SIG-M5 (cell line): Measurements from ENCODE around the gene ZNF652.
A peak's percentile ranks its signal among the peaks of the same experiment; 100 is the strongest.

Experiments used
- DNase-seq: peaks from one replicate; lab custom pipeline; 2025; lab: John Stamatoyannopoulos, UW

ZNF652 gene

DNA sequence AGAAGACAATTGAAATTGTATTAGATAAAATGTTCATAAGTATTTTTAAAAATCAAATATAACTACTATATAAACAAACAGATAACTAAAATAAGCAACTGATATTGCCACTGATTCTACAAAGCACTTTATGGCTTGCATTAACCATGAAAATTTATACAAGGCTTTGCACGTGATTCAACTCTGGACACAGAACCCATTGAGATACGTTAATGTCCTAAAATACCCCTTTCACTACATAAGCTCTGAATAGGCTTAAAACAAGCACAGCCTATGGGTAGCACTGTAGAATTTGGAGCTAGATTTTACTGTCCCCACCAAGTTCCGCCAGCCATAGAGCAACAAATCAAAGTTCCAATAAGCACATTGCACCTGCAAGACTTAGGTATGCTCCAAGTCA is 4.5 kb downstream of the ZNF652 start:
- DNase-seq: no peak

DNA sequence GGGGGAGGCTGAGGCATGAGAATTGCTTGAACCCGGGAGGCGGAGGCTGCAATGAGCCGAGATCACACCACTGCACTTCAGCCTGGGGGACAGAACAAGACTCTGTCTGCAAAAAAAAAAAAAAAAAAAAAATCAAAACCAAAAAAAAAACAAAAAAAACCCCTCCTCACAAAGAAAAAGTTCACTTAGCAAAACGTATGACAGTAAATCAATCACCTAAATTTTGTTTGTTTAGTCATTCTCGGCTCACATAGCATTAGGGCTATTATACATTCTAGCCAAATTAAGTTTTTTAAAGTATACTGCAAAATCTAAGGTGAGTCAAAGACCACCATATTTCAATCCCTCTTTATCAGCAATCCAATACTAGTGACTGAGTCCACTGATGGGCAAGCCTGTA is 5.7 kb downstream of the ZNF652 start:
- DNase-seq: no peak

DNA sequence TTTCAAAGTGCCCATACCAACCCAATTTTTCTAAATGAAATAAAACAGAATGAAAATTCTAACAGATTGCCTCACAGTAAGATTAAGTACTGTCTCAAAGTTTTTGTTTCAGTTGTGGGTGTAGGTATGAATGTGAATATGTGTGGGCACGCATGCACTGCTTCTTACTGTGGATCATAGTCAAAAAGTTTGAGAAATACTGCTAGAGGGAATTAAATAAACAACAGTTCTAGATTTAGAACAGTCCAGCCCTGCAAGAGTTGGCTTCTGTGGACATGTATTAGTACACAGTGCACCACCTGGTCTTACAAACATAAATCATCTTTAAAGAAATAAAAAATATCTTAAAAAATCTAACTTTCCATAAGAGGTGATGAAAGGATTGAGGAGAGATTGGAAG is 8.4 kb downstream of the ZNF652 start:
- no peak for DNase-seq

DNA sequence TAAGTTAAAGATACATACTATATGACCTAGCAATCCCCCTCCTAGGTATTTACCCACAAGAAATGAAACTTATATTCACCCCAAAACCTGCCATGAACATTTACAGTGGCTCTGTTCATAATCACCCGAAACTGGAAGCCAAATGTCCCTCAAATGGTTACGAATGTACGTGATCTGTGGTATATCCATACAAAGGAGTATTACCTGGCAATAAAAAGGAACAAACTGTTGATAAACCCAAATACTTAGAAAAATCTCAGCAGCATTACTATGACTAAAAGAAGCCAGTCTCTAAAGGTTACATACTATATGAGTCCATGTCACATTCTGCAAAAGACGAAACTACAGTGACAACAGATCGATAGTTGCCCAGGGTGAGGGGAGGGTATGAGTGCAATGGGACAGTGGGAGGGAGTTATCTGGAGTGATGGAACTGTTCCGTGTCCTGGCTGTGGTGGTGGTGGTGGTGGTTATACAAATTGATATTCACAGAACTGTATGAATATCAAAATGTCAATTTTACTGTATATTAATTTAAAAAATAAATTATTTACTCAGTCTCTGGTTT is 9.4 kb downstream of the ZNF652 start:
- no peak for DNase-seq

DNA sequence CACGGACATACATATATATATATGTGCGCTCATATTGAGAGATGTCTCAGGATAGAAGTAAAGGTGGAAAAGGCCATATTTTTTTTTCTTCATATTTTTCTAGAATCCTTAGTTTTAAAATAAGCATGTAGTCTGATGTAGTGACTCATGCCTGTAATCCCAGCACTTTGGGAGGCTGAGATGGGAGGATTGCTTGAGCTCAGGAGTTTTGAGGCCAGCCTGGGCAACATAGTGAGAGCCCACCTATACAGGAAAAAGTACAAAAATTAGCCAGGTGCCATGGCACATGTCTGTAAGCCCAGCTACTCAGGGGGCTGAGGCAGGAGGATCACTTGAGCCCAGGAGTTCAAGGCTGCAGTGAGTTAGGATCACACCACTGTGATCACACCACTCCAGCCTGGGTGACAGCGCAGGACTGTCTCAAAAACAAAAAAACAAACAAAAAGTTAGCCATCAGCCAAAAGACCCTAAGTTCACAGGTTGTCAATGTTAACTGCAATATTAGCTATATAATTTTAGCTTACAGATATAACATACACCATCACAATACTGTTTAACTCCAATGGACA is 10.4 kb downstream of the ZNF652 start:
- no peak for DNase-seq

DNA sequence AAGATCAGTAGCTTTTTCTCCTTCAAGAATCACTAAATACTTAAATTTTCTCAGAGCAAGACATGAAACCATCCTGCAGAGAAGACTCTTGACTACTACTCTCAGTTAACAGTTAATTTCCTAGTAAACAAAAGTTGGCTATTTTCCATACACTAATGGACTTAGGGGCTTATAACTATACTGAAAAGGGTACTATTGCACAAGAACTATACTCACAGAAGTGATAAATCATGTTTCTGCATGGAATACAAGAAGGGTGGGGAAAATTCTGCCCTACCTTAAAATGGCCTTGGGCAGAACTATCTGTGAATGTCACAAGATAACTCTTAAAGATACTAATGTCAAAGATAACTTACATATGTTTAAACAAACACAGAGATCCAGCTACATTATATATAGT is 12.5 kb downstream of the ZNF652 start:
- no peak for DNase-seq

DNA sequence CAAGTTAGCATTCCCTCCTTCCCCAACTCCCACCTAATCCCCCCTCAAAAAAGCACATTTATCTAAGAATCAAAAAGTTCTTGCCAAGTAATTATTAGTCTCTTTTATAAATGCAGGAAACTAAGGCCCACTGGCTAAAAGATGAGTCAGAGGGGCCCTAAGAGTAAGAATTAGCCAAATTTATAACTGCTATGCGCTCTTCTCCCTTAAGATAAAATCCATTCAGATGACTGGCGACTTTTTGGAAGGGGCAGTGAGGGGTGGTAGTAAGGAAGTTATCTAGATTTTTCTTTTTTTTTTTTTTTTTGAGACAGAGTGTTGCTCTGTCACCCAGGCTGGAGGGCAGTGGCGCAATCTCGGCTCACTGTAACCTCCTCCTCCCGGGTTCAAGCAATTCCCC is 17.1 kb downstream of the ZNF652 start:
- no peak for DNase-seq

DNA sequence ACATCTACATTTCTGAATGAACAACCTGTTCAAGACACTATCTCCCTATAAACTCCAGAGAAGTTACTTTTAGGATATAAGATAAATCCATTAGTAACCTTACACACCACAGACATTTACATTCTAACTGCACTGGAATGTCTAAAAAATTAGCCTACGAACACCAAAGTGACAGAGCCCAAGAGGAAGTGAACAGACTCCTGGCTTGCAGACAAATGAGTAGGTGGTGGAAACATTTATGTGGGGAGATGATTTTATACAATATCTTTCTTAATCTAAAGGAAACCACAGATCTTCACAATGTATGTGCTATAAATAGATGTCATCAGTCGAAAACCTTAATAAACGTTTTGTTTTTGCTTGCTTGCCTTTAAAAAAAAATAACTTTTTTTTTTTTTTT is 18.8 kb downstream of the ZNF652 start:
- DNase-seq: no peak

DNA sequence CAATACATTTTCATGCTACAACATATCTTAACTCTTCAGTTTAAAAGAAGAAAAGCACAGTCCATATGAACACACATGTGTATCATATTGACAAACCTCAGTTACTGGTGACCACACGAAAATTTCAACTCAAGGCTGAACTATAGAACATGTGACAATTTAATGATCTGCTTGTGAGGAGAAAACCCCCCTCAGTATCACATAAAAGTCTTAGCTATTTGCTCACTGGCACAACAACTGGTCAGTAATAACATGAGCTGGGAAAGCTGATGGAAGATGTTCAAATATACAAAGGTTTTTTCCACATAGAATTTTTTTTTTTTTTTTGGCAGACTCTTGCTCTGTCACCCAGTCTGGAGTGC is 19.5 kb downstream of the ZNF652 start:
- no peak for DNase-seq

DNA sequence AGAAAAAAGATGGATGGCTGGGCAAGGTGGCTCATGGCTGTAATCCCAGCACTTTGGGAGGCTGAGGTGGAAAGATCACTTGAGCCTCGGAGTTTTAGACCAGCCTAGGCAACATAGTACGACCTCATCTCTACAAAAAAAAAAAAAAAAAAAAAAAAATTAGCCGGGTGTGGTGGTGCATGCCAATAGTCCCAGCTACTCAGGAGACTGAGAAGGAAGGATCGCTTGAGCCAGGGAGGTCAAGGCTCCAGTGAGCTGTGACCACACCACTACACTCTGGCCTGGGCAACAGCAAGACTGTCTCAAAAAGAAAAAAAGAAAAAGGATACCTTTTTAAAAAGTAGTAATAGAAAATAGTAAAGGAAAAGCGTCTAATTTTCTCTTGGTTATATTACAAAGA is 20.7 kb downstream of the ZNF652 start:
- DNase-seq: no peak

DNA sequence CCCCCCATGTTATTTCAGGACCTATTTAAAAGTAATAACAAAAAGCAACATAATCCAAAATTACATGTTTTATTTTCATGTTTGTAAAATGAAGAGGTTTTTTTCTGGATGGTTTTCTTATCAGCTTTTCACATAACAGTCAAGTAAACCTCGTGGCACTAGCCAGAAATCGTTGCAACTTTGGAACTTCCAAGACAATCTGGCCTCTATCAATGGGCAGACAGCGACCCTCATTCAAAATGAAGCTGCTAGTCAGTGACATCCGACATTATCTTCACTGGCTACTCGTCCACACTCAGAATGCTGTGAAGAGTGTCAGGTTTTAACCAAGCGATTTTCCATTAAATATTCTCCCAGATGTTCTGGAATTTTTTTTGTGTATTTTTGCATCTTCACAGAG is 22.7 kb downstream of the ZNF652 start:
- DNase-seq: no peak

DNA sequence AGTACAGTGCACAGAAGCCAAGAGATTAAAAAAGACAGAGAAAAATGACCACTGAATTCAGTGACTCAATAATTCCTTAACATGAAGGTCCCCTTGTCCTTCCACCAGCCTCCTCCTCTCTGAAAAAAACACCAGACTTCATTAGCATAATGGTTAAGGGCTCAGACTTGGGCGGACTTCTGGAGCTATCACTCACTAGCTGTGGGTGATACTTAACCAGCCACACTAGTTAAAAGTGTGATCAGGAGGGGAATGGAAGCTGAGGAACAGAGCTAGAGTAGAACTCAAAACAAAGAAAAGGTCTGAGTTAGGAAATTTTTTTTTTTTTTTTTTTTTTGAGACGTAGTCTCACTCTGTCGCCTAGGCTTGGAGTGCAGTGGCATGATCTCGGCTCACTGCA is 23.2 kb downstream of the ZNF652 start:
- DNase-seq: no peak

DNA sequence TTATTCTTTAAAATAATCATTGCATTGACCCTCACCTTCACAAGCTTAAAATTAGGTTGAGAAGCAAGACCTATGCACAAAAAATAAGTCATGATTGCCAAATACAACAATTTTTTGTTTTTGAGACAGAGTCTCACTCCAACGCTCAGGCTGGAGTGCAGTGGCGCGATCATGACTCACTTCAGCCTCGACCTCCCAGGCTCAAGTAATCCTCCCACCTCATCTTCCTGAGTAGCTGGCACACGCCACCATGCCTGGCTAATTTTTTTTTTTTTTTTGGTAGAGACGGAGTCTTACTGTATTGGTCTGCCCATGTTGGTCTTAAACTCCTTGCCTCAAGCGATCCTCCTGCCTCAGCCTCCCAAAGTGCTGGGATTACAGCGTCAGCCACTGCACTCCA is 24.2 kb downstream of the ZNF652 start:
- DNase-seq: no peak

DNA sequence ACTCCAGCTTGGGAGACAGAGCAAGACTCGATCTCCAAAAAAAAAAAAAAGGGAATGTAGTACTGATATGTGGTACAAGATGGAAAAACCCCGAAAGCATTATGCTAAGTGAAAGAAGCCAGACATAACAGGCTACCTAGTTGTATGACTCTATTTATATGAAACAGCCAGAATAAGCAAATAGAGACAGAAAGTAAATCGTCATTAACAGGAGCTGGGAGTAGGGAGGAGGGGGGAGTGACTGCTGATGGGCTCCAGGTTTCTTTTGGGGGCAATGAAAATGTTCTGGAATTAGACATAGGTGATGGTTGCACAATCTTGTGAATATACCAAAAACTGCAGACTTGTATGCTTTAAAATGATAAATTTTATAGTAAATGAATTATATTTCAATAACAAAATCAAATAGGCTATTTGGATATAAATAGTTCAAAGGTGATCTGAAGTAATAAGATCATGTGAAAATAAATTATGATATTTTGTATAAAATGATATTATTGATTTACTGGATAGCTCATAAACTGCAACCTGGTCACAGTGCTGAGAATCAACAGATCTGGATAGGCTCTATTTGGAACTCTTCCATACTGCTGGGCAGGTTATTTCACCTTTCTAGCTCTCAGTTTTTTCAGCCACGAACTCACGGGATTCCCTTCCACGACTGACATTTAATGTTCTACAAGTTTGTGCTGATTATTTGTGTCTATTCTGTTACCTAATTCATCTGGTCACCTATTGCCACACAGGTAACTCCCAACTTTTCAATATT is 27.1 kb downstream of the ZNF652 start:
- DNase-seq: no peak

DNA sequence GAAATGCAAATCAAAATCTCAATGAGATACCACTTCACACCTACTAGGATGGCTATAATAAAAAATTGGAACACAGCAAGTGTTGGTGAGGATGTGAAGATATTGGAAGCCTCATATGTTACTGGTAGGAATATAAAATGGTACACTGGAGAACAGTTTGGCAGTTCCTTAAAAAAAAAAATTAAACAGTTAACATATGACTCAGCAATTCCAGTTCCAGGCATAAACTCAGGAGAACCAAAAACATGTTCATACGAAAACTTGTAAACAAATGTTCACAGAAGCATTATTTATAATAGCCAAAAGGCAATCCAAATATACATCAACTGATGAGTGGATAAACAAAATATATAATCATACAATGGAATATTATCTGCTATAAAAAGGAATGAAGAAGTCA is 28.2 kb downstream of the ZNF652 start:
- no peak for DNase-seq

DNA sequence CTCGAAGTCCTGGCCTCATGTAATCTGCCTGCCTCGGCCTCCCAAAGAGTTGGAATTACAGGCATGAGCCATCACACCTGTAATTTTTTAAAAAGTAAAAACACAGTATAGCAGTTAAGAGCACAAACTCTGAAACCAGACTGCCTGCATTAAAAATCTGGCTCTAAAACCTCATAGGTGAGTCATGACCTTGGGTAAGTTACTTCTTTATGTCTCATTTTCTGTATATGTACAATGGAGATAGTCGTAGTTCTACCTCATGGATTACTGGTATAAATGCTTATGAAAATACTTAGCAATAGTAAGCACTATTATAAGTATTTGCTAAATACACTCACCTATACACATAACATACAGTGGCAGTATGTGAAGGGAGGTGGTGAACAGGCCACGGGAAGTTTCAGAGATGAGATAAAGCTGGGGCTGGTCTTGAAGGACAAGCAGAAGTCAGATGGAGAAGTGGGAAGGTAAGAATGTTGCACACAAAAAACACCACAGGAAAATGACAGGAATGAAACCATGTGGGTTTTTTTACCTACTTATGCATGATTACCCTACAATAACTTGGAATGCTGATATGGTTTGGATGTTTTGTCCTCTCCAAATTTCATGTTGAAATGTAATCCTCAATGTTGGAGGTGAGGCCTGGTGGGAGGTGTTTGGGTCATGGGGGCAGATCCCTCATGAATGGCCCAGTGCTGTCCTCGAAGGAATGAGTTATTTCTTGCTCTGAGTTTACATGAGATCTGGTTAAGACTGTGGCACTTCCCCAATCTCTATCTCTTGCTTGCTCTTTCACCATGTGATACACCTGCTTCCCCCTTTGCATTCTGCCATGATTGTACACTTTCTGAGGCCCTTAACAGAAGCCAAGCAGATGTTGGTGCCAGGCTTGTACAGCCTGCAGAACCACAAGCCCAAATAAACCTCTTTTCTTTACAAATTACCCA is 33.9 kb downstream of the ZNF652 start:
- DNase-seq: no peak

DNA sequence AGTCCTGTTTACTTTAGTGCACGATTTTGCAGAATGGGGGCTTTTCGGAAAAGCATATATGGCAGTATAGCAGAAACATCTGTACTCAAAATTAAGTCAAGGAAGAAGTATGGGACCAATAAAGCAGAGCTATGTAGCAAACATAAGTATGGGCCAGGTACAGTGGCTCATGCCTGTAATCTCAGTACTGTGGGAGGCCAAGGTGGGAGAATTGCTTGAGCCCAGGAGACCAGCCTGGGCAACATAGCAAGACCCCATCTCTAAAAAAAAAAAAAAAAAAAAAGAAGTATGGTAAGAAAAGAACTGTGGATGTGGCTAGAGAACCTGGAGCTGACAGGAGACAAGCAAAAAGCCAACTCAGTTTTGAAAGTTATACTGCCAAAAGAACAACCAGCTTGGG is 36.1 kb downstream of the ZNF652 start:
- DNase-seq: no peak

DNA sequence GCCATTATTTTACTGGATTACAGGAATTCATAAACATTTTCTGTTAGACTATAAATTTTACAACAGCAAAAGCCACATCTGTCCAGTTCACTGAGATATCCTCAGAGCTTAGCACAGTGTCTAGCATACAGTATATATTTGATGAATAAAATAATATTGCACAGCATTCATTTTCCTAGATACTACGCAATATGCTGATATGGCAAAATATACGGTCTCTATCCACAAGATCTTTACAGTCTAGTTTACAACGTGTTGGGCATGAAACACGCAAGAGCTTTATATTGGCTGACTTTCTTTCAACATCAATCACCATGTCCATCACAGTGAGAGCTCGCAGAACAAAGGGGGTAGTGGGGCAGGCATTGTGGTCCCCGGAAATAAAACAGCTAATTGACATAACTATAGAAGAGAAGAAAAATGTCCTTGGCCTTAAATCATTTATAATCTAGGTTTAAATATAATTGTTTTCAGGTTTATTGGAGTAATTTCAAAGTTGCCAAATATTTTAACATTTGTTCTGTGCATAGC is 43.5 kb downstream of the ZNF652 start:
- DNase-seq: no peak

DNA sequence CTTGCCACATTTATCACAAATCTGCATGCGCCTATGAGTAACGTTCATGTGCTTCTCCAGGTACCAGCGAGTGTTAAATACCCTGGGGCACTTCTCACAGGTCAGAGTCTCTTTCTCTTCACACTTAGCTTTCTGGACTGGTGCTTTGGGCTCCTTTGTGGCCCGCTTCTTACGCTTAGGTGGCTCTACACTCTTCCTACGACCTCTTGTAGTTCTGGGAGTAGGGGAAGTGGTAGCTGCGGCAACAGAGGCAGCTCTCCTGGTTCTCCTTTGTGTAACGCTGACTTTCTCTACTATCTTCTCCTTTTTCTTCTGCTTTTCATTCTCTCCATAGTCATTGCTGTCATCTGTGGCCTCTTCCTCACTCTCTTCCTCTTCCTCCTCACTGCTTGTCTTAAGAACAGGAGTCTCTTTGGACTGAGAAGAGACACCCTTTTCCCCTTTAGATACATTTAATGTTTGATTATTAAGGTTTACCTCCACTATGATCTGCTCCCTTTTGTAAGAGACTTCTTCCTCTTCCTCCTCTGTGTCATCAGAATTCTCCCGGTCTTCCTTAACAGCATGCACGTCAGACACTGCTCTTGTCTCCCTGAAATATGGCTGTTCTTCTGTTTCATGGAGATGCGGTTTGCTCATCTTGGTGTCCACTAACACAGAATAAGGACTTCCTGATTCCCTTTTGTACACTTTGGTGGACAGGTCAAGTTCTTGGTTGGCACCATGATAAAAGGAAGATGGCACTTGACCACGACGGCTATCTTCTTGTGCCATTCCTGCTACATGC is 45.0 kb downstream of the ZNF652 start:
- DNase-seq: peak; percentile 58

DNA sequence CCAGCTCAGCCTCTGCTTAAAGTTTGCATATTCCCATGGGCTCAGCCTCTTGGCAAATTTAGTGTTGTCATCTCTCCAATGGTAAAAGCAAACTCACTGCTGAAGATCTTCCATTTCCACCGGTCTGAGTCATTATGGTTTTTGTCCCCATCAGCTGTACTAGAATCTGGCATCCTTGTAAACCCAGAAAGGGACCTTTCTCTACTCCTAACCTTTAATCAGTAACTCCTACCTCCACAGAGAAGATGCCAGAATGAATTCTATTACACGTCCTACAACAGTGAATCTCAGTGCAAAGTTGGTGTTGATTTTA is 45.8 kb downstream of the ZNF652 start:
- no peak for DNase-seq

DNA sequence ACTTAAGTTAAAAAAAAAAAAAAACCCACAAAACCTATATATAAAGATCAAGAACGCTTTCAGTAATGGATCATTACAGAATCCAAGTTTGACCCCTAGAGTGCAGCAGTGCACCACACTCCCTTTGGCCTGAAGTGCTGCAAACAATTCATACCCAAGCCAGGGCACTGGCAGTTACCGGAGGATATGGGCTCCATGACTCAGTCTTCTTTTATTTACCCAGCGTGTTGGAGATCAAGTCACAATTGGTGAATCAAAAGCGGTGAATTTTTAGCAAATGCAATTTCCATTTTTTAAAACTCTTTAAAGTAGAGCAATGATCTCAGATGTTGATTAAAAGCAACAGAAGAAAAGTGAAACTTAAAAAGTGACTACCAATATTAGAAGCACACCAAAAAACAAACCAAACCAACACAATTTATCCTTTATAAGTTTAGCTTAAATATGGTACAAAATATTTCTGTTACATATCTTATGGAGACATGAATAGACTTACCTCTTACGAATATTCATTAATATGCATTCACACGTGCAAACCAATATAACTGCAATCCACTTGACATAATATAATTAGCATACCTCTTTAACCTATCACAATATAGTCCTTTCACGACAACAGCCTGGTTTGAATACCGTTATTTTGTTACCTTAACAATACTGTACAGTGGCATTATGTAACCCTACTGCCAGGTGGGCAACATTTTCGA is 46.3 kb downstream of the ZNF652 start:
- no peak for DNase-seq
